Astrocyte (in vitro differentiated cells and primary cell): Measurements from ENCODE around the gene ZC3H18.

ENCODE experiments used
- EZH2 ChIP-seq: IDR thresholded peaks from 2 replicates; pipeline ENCODE4 v1.6.1; 2012; ENCODE audit warnings: mild to moderate bottlenecking, low read length, inconsistent platforms; ENCODE audit not compliant: insufficient read depth
- TF ChIP-seq, protein P1 (sequence below): IDR thresholded peaks from 2 replicates; pipeline ENCODE4 v1.5.1; 2011; ENCODE audit warnings: low read depth, mild to moderate bottlenecking, inconsistent platforms, low read length, moderate library complexity; ENCODE audit not compliant: insufficient read depth

- TF ChIP-seq, protein P1, sequence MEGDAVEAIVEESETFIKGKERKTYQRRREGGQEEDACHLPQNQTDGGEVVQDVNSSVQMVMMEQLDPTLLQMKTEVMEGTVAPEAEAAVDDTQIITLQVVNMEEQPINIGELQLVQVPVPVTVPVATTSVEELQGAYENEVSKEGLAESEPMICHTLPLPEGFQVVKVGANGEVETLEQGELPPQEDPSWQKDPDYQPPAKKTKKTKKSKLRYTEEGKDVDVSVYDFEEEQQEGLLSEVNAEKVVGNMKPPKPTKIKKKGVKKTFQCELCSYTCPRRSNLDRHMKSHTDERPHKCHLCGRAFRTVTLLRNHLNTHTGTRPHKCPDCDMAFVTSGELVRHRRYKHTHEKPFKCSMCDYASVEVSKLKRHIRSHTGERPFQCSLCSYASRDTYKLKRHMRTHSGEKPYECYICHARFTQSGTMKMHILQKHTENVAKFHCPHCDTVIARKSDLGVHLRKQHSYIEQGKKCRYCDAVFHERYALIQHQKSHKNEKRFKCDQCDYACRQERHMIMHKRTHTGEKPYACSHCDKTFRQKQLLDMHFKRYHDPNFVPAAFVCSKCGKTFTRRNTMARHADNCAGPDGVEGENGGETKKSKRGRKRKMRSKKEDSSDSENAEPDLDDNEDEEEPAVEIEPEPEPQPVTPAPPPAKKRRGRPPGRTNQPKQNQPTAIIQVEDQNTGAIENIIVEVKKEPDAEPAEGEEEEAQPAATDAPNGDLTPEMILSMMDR = no peak
- TF ChIP-seq EZH2 = no peak
Observed at GRCh38 chr16:88673716-88674379, 103.6 kb downstream of the ZC3H18 start.
